GM21786 (cell line): ENCODE measurements around the gene UST.

Experiments used
- ATAC-seq: cut with Tn5 transposase; IDR thresholded peaks from one replicate; pipeline ENCODE4 v1.9.1; 2021; ENCODE audit not compliant: unreplicated experiment

The UST gene

GRCh38 chr6:148799647-148800046 lies 52.8 kb downstream of the UST start:
- no peak for ATAC-seq

DNA sequence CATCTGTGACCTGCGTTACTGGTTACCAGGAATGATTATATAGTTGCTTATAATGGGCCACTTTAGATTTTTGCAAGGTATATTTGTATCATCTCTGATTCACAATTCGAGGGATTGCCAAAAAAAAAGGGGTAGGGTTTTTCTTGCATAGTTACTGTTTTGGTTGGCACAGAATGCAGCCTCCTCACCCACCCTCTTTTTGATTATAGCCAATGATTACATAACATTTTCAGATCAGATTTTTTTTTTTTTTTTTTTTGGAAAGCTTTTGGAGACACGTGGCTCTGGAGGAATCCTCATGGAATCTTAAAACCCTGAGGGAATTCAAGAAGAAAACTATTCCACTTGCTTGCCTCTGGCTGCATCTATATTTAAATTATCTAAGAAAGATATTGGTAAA lies 53.7 kb downstream of the UST start:
- no peak for ATAC-seq

GRCh38 chr6:148803979-148804378 lies 57.1 kb downstream of the UST start:
- ATAC-seq: no peak

- ATAC-seq: no peak
Observed at GRCh38 chr6:148805777-148806176, 58.9 kb downstream of the UST start.

DNA sequence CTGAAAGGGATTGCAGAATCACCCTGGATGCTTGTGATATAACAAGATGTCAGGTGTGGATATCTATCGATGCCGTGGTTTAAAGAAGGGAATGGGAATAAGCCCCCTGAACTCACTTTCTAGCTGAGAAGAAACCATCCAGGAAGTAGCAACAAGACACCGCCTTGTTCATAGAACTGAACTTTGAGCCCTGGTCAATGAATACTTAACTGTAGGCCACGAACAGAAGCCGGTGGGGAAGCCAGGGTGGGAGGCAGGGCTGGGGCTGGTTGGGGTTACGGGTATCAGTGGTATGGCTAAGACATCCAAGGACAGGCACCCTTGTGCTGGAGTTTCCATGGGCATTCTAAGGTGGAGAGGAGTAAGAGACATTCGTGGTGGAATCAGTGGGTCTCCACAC lies 61.0 kb downstream of the UST start:
- no peak for ATAC-seq

GRCh38 chr6:148808786-148809304 lies 62.0 kb downstream of the UST start:
- no peak for ATAC-seq

DNA sequence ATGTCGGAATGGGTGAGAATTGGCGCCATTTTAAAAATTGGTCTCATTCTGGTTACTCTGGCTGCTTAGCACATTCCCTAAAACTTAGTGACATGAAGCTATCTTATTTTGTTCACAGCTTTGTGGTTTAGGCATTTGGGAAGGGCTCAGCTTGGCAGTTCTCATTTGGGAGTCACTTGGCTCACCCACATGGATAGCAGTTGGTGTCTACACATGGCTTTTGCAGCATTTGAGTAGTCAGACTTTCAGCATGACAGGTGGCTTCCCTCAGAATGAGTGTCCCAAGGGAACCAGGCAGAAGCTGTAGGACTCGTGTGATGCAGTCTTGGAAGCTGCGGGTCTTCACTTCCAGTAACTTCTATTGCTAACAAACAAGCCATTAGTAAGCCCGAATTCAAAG lies 64.6 kb downstream of the UST start:
- ATAC-seq: no peak

DNA sequence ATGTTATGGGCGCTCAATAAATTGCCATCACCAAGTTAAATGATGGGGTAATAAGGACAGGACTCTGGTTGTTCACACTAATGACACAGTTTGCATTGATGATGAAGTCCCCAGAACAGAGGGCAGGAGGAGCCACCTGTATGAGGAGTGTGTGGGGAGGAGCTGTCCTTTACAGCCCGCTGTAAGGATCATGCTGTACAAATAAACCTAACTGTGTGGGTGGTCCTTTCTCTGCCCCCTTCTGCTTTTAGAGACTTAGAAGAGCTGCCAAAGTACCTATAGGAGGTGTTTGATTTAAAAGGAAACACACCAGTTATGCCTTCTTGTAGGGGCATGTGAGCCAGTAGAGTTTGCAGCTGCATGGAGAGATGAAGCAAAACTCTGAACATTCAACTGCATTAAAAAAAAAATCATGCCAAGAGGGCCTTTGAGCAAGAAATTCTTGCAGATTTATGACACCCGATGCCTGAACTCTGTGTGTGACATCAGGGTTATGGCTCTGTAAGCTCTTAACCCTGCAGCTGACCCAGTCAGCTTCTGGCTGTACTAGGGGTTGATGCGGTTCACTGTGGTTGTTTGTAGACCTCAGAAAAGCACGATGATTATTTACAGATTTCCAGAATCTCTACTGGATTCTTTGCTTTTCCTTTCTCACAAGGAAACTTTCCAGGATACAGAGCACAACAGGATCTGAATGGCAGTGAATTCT lies 67.4 kb downstream of the UST start:
- ATAC-seq: no peak

GRCh38 chr6:148814869-148815268 lies 68.0 kb downstream of the UST start:
- no peak for ATAC-seq

GRCh38 chr6:148816117-148816516 lies 69.3 kb downstream of the UST start:
- no peak for ATAC-seq

DNA sequence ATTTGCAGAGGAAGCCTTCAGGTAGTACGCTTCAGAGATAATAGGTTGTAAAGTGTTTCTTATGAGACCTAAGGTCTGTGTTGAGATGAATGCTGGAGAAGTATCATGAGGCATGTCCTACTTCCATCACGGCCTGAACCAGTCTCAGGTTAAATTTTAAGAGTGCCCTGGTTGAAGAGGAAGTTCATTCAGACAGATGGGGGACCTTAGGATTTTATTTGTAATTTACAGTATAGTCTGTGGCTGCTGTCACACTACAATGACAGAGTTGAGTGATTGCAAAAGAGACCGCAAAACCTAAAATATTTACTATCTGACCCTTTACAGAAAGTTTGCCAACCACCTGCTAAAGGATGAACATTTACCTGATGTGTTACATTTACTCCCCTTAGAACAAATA lies 70.9 kb downstream of the UST start:
- ATAC-seq: no peak

DNA sequence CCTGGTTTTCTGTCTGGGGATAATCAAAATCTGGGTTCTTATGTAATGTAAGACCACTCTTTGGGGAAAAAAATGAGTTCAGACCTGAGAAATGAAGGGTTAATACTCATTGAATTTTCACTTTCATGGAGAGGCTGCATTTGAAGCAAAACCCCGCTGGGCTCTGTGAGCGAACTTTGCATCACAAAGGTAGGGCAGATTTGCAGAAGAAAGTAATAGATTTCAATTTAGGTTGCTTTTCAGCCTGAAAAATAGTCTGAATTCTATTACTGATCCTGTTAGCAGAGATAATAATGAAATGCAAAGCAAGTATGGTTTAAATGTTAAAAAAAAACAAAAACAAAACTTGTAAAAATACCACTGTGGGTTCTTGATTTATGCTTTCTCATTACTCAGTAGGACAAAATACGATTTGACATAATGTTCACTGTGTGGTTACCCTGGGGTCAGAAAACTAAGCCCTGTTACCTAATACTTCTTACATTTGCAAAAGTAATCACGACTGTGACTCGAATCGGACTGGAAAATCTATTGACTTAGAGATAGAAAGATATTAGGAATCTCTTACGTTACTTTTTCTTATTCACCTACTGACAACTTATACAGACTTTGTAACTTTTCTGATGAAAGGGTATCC lies 72.2 kb downstream of the UST start:
- ATAC-seq: no peak

DNA sequence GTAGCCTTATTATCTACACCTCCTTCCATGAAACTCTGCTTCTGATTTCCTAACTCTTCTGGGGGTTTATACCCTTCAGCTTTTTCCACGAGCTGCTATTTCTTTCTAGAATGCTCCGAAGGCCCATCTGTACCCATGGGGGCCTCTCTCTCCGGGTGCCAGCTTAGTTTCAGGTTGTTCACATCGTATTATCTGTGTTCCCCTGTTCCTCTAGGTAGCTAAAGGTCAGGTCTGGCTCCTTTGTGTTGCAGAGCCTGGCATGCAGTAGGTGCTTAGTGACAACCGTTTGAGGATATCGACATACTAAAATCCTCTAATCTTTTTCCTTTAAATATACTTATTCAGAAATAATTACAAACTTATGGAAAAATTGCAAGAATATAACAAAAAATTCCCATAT lies 73.0 kb downstream of the UST start:
- ATAC-seq: no peak

DNA sequence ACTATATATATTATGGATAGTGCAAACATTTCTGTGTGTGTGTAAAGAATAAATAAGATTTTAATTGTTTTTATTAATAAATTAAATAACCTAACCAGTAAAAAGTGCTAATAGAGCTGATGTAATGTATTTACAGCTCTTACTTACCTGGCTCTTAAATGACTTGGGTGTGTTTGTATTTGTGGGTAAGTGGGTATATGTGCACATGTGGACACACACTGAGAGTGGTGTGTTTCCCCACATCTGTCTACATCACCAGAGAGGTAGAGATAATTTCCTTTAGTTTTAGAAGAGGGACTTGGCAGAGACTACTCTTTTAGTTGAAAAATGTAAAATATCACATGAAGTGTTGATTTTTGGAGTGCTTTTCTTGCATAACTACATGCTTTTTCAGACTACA lies 76.0 kb downstream of the UST start:
- ATAC-seq: no peak

GRCh38 chr6:148824291-148824690 lies 77.5 kb downstream of the UST start:
- ATAC-seq: no peak

GRCh38 chr6:148824960-148825359 lies 78.1 kb downstream of the UST start:
- no peak for ATAC-seq

DNA sequence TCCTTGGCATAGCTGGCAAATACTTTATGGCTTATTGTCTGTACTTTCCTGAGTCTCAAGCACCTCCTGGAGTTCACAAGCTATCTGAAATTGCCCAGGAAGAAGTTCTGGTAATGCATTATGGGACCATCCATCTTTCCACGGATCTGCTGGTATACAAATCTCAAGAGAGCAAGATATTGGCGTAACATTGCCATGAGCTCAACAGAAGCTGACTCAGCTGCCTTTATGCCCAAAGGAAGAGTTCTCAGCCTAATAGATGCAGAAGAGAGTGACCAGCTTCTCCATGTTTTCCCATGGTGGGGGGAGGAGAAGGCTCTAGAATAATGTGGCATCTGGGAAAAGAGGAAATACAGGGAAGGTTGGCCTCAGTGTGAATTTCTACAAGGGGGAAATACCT lies 78.7 kb downstream of the UST start:
- ATAC-seq: no peak

- no peak for ATAC-seq
Observed at GRCh38 chr6:148827416-148828045, 80.7 kb downstream of the UST start.

DNA sequence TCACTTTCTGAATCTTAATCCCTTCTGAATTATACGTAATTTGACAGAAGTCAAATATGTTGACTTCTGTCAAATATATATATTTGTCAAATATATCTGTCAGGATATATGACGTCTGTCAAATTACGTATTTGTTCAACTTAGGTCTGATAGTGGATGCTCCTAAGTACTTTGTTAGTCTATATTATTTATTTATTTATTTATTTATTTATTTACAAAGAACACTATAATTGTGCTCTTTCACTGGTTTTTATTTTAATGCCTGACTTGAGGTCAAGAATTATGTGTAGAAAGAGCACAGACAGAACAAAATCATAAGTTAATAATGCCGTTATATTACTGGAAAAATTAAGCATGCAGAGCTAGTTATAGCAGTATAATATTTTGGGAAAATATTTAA lies 81.2 kb downstream of the UST start:
- ATAC-seq: no peak

- ATAC-seq: no peak
Observed at GRCh38 chr6:148829415-148830101, 82.7 kb downstream of the UST start.

DNA sequence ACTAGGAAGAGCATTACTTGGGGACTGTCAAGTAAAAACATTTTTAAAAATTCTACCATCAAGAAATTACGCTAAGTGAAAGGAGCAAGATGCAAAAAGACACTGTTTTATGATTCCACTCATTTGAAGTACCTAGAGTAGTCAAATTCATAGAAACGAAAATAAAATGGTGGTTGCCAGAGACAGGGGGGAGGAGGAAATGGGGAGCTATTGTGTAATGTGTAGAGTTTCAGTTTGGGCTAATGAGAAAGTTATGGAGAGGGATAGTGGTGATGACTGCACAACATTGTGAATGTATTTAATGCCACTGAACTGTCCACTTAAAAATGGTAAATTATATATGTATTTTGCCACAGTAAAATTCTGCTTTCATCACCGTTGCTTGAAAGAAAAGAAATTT lies 83.8 kb downstream of the UST start:
- no peak for ATAC-seq

GRCh38 chr6:148831064-148831463 lies 84.2 kb downstream of the UST start:
- ATAC-seq: no peak
